H1 (cell line): ENCODE measurements around the gene RNF187. TPM values are rescaled to one million over a fixed set of nuclear protein-coding genes. Genes with fewer than 3 reads are reported as not detected.

ENCODE experiments used
- MAFK ChIP-seq: IDR thresholded peaks from 2 replicates; pipeline ENCODE4 v1.6.1; 2012; ENCODE audit warnings: low read depth, mild to moderate bottlenecking, improper control_type of control experiment, low read length
- polyA plus RNA-seq, 7 experiments: library from polyadenylated mRNA; depleted of rRNA in 3 of 7; stranded (reverse) in 5 of 7; unstranded in 2 of 7; fragments of >200 nt in 5 of 7; fragments of 200-250 nt in 2 of 7; gene quantifications; 1 replicate in 5 of 7; 2 replicates in 1 of 7; 4 replicates in 1 of 7; pipeline versions ENCODE4 v1.2.1 to v1.2.3, GENCODE V29; 2011 to 2013; ENCODE audit warnings: missing spikeins in 2 of 7, mixed read lengths in 2 of 7
- total RNA-seq: library from RNA; stranded (reverse); fragmentation: NEBNext Ultra II Directional; extraction: Animal tissue kit (Norgen Biotek cat#: 25700); gene quantifications from 2 replicates; pipeline ENCODE4 v1.2.1, GENCODE V29; 2021
- TF ChIP-seq, protein P1 (sequence below), 3 experiments: IDR thresholded peaks; 1 replicate in 2 of 3; 2 replicates in 1 of 3; pipeline versions ENCODE4 v1.5.1 to v1.6.1; 2011; ENCODE audit warnings: low read length in 3 of 3, mild to moderate bottlenecking in 3 of 3, inconsistent platforms in 2 of 3, low read depth in 1 of 3, moderate library complexity in 1 of 3; ENCODE audit not compliant: insufficient read depth in 1 of 3; ENCODE audit errors: control extremely low read depth in 1 of 3

RNF187 gene
- total and polyA plus RNA-seq, 2 of the 8 experiments (the other 6 are each of a cell fraction or from before 2014, with no cell fraction given), result 47.0 to 113 TPM

DNA sequence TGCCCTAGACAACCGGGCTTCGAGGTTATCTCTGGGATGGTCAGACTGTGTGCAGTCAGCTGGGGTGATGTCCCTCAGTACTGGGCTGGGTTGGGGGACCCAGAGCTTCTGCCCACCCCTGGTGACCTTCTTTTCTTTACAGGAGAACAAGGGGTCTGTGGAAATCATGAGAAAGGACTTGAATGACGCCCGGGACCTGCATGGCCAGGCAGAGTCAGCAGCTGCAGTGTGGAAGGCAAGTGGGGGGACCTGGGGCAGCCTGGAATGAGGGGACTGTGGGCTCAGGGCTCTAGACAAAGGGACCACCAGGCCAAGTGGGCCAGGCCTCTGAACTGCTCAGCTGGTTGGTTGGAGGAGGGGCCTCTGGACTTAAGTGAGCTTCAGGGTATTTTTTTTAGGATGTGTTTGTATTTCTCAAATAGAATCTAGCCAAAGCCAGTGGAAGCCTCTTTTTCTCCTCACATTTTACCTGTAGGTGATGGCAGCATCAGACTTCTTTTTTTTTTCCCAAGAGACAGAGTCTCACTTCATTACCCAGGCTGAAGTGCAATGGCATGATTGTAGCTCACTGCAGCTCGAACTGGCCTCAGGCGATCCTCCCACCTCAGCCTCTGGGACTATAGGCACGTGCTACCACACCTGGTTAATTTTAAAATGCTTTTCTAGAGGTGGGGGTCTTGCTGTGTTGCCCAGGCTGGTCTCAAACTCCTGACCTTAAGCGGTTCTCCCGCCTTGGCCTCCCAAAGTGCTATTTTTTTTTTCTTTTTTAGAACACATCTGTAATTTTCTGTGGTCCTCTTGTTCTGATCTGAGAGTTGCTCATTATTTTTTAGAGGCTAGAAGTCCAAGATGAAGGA lies 1.9 kb downstream of the RNF187 start (continued):
- TF ChIP-seq, protein P1, sequence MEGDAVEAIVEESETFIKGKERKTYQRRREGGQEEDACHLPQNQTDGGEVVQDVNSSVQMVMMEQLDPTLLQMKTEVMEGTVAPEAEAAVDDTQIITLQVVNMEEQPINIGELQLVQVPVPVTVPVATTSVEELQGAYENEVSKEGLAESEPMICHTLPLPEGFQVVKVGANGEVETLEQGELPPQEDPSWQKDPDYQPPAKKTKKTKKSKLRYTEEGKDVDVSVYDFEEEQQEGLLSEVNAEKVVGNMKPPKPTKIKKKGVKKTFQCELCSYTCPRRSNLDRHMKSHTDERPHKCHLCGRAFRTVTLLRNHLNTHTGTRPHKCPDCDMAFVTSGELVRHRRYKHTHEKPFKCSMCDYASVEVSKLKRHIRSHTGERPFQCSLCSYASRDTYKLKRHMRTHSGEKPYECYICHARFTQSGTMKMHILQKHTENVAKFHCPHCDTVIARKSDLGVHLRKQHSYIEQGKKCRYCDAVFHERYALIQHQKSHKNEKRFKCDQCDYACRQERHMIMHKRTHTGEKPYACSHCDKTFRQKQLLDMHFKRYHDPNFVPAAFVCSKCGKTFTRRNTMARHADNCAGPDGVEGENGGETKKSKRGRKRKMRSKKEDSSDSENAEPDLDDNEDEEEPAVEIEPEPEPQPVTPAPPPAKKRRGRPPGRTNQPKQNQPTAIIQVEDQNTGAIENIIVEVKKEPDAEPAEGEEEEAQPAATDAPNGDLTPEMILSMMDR (IDR thresholded peaks at IDR 0.05; ENCODE audit: control extremely low read depth in 1 of 3, insufficient read depth in 1 of 3, low read depth in 1 of 3, low read length in 3 of 3), result no peak
- no peak for TF ChIP-seq MAFK
